Peyer's patch (tissue), 4 donors: ENCODE data around the gene TACC2. TPM values are rescaled to one million over a fixed set of nuclear protein-coding genes. Genes with fewer than 3 reads are reported as not detected.

Experiments used
- DNase-seq, 3 donors: peaks; one replicate each; pipeline ENCODE4 v3.0.0-alpha.2; 2017 to 2019
- H3K27ac ChIP-seq, 4 donors: fragments of 200-600 bp; sonication (generic); one replicate each; pipeline ENCODE4 v1.5.1; 2016 to 2019
- H3K27me3 ChIP-seq, 2 donors: fragments of 200-600 bp; sonication (generic); one replicate each; pipeline ENCODE4 v1.5.1; 2019
- H3K36me3 ChIP-seq, 3 donors: fragments of 200-600 bp; sonication (generic); one replicate each; pipeline ENCODE4 v1.5.1; 2016 to 2019
- H3K4me1 ChIP-seq, 4 donors: fragments of 200-600 bp; sonication (generic); one replicate each; pipeline ENCODE4 v1.5.1; 2016 to 2019
- H3K4me3 ChIP-seq, 4 donors: fragments of 200-600 bp; sonication (generic); 1 replicate in 3 of 4; 2 replicates in 1 of 4; pipeline ENCODE4 v1.5.1; 2016 to 2019; ENCODE audit warnings: mild to moderate bottlenecking in 1 of 4
- H3K9me3 ChIP-seq, 4 donors: fragments of 200-600 bp; sonication (generic); one replicate each; pipeline ENCODE4 v1.5.1; 2016 to 2019; ENCODE audit warnings: mild to moderate bottlenecking in 1 of 4
- POLR2A ChIP-seq, 2 donors: fragments of 450-650 bp; IDR thresholded peaks; one replicate each; pipeline ENCODE4 v1.5.1; 2017; ENCODE audit warnings: antibody characterized with exemption in 2 of 2, mild to moderate bottlenecking in 2 of 2, moderate library complexity in 2 of 2
- total RNA-seq, 4 donors: library from RNA; depleted of rRNA; stranded (reverse); fragments of >200 nt; gene quantifications; one replicate each; pipeline ENCODE4 v1.1.0, GENCODE V29; 2016
- TF ChIP-seq, protein P1 (sequence below), 6 experiments: fragments of 450-650 bp in 4 of 6; fragments of 200-600 bp in 2 of 6; sonication (generic) in 1 of 6; IDR thresholded peaks; one replicate each; pipeline ENCODE4 v1.5.1; 2017 to 2019; ENCODE audit warnings: antibody characterized with exemption in 6 of 6, mild to moderate bottlenecking in 3 of 6, moderate library complexity in 1 of 6

Gene TACC2
- total RNA-seq, 4 donors from 2014 or later = 91.6 to 140 (median 109) TPM

DNA sequence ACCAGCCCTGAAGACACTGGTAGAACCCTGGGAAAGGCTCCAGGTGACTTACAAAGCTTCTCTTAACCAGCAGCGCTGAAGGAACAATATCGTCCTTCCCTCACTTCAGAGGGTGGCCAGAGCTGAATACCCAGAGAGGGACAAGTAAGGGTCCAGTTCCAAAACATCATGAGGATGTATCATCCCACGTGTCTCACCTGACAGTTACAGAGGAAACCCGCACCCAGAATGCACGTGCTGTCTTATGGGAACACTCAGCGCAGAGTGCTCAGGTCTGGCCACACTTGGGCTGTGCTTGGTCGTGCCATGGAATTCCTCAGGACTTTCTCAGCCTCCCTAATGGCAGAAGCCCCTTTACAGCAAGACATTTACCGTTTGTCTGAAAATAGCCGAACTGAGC, 235.2 kb downstream of the TACC2 start:
- no peak for DNase-seq
- Histone ChIP-seq H3K4me3 (no peak overlapping the region), H3K4me1 (no peaks in the 10 kb centered on the region), H3K27ac (no peak overlapping the region), H3K27me3 (no peaks in the 10 kb centered on the region), H3K36me3 (peaks cover 0 to 85% (median 0%) of the 10 kb centered on the region in 3 donors), H3K9me3 (no peaks in the 10 kb centered on the region)
- no peak for TF ChIP-seq POLR2A (IDR thresholded peaks at IDR 0.05)
- TF ChIP-seq, protein P1, sequence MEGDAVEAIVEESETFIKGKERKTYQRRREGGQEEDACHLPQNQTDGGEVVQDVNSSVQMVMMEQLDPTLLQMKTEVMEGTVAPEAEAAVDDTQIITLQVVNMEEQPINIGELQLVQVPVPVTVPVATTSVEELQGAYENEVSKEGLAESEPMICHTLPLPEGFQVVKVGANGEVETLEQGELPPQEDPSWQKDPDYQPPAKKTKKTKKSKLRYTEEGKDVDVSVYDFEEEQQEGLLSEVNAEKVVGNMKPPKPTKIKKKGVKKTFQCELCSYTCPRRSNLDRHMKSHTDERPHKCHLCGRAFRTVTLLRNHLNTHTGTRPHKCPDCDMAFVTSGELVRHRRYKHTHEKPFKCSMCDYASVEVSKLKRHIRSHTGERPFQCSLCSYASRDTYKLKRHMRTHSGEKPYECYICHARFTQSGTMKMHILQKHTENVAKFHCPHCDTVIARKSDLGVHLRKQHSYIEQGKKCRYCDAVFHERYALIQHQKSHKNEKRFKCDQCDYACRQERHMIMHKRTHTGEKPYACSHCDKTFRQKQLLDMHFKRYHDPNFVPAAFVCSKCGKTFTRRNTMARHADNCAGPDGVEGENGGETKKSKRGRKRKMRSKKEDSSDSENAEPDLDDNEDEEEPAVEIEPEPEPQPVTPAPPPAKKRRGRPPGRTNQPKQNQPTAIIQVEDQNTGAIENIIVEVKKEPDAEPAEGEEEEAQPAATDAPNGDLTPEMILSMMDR (IDR thresholded peaks at IDR 0.05) = no peak

DNA sequence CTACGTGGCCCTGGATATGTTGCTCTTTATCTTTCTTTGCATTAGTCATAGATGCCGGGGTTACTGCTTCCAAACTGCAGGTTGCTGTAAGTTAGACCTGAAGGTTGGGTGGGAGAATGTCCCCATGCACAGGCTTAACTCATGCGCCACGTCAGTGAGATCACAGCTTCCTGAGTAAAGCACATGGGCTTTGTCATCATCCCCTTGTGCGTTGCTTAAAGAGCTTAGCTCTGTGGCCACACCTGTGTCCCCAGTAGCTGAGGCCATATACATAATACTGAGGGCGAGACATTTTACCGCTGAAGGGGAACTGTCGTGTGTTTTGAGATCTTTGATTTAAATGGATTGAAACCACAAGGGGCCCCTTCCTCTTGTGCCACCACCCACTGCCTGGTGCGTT, 236.4 kb downstream of the TACC2 start:
- Histone ChIP-seq H3K4me1 (no peaks in the 10 kb centered on the region), H3K27me3 (no peaks in the 10 kb centered on the region), H3K36me3 (peaks cover 0 to 86% (median 0%) of the 10 kb centered on the region in 3 donors), H3K27ac (no peak overlapping the region), H3K4me3 (no peak overlapping the region), H3K9me3 (no peaks in the 10 kb centered on the region)
- TF ChIP-seq POLR2A (IDR thresholded peaks at IDR 0.05) = no peak
- TF ChIP-seq, protein P1 (IDR thresholded peaks at IDR 0.05) = no peak
- DNase-seq = no peak

DNA sequence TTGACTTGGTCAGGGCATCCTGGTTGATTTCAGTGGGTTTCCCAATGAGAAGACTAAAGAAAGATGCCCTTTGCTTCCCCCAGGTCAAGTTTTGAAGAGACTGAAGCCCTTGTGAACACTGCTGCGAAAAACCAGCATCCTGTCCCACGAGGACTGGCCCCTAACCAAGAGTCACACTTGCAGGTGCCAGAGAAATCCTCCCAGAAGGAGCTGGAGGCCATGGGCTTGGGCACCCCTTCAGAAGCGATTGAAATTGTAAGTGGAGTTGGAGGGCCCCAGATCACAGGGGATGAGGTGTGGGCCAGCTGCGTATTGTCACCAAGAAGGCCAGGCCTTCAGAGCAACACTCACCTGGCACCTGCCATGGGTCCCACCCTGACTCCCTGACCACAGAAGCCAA, 238.8 kb downstream of the TACC2 start:
- Histone ChIP-seq H3K27me3 (no peaks in the 10 kb centered on the region), H3K4me1 (no peaks in the 10 kb centered on the region), H3K27ac (no peak overlapping the region), H3K9me3 (no peaks in the 10 kb centered on the region), H3K4me3 (no peak overlapping the region), H3K36me3 (peaks cover 0 to 87% (median 0%) of the 10 kb centered on the region in 3 donors)
- no peak for TF ChIP-seq POLR2A (IDR thresholded peaks at IDR 0.05)
- TF ChIP-seq, protein P1 (IDR thresholded peaks at IDR 0.05) = no peak
- DNase-seq = no peak

DNA sequence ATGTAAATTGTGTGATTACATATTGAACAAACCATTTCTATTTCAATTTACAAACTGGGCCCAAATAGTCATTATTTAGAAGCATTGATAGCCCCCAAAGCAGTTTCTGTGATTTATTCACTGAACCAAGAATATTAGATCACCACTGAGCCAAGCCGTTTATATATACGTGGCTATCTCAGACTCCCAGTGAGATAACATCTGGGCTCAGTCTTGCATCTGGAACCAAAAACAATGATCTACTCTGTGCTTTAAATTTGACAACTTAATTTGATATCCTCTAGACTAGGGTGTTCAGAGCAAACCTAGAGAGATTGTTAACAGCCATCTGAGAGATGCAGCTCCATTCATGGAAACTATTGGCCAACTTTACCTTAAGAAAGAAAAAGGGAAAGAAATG, 240.7 kb downstream of the TACC2 start:
- Histone ChIP-seq H3K36me3 (peaks cover 0 to 75% (median 0%) of the 10 kb centered on the region in 3 donors), H3K4me3 (no peak overlapping the region)
- TF ChIP-seq, protein P1 (IDR thresholded peaks at IDR 0.05) = no peak
- no peak for TF ChIP-seq POLR2A (IDR thresholded peaks at IDR 0.05)

DNA sequence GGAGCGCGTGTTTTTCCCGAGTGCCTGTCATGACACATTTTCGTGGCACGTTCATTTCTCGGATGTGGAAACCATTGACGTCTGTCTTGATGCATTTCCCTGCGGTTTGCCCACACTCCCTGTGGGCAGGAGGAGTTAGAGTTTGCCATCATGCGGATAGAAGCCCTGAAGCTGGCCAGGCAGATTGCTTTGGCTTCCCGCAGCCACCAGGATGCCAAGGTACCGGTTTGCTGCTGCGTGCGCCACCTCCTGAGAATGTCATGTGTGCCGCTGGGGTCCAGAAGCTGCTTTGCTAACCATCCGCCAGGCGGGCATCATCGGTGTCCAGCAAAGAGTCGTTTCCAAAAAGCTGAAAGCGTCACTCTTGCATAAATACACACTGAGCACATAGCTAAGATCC, 241.3 kb downstream of the TACC2 start:
- no peaks in the 10 kb centered on the region for H3K9me3 ChIP-seq
- no peaks in the 10 kb centered on the region for H3K4me1 ChIP-seq
- no peak overlapping the region for H3K27ac ChIP-seq
- no peaks in the 10 kb centered on the region for H3K27me3 ChIP-seq
- TF ChIP-seq, protein P1 (IDR thresholded peaks at IDR 0.05) = no peak
- TF ChIP-seq POLR2A (IDR thresholded peaks at IDR 0.05) = no peak
- H3K36me3 ChIP-seq = peaks cover 0 to 70% (median 0%) of the 10 kb centered on the region in 3 donors
- no peak overlapping the region for H3K4me3 ChIP-seq
- peak in 1 of 3 donors; percentile 44 for DNase-seq

More for the DNA sequence above, 240.7 kb downstream of the TACC2 start:
- Histone ChIP-seq H3K9me3 (no peaks in the 10 kb centered on the region), H3K27ac (no peak overlapping the region), H3K27me3 (no peaks in the 10 kb centered on the region), H3K4me1 (no peaks in the 10 kb centered on the region)
- no peak for DNase-seq

DNA sequence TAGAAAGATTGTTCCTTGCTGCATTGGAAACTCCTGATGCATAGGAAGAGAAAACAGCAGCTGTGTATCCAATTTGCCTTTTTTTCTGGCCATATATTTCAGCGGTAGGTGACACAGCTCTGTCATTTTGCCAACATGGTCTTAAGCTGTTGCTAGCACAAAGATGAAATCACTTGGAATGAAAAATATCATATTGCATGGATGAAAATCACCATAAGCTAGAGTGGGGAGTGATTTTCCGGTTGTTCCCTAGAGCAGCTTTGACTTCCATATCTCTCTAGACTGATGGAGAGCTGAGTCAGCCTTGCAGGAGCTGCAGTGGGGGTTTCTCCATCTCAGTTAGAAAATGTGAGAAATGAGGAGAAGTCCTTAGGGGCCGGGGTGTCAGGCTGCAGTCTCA, 243.8 kb downstream of the TACC2 start:
- H3K36me3 ChIP-seq = peaks cover 0 to 59% (median 0%) of the 10 kb centered on the region in 3 donors
- H3K4me1 ChIP-seq = peaks cover 0 to 3% (median 0%) of the 10 kb centered on the region in 4 donors
- no peaks in the 10 kb centered on the region for H3K9me3 ChIP-seq
- H3K27ac ChIP-seq = no peak overlapping the region
- no peak for TF ChIP-seq POLR2A (IDR thresholded peaks at IDR 0.05)
- TF ChIP-seq, protein P1 (IDR thresholded peaks at IDR 0.05) = no peak
- no peak for DNase-seq
- no peaks in the 10 kb centered on the region for H3K27me3 ChIP-seq
- H3K4me3 ChIP-seq = no peak overlapping the region
